HepG2 (cell line): ENCODE data around the gene CCM2. TPM values are rescaled to one million over a fixed set of nuclear protein-coding genes. Genes with fewer than 3 reads are reported as not detected.

Experiments used
- ATAC-seq: fragments of 200-7000 bp; cut with Tn5 transposase; 3 replicates; pipeline ENCODE4 v1.9.1; 2020; ENCODE audit warnings: mild to moderate bottlenecking, moderate library complexity
- BruUV-seq: library from RNA; stranded (reverse); fragments of 400-500 nt; replicated peaks from 2 replicates; lab custom pipeline; 2021; lab: Mats Ljungman, UMichigan
- CTCF ChIA-PET: fragments of 300-600 bp; formaldehyde crosslinking; extraction: SDS; loops from one replicate; lab custom pipeline; 2021; ENCODE audit warnings: low total read pairs, inconsistent platforms, low intra/inter-chr PET ratio; lab: Yijun Ruan, JAX
- POLR2A ChIA-PET: fragments of 350-600 bp; sonication (Branson Sonifier 250); formaldehyde crosslinking; loops from one replicate; lab custom pipeline; 2020; ENCODE audit warnings: antibody characterized with exemption, inconsistent platforms; lab: Yijun Ruan, JAX
- DNase-seq: peaks from one replicate; pipeline ENCODE4 v3.0.0-alpha.2; 2015; ENCODE audit warnings: low spot score
- FAIRE-seq: peaks from 3 replicates; lab custom pipeline; 2011; peaks lifted over from hg19 to GRCh38; lab: Jason Lieb, UNC
- H2AFZ ChIP-seq: one replicate; pipeline ENCODE4 v1.6.1; 2011; ENCODE audit warnings: low read length, inconsistent platforms
- H3K27ac ChIP-seq: fragments of 300-600 bp; 3 replicates; pipeline ENCODE4 v1.8.0; 2011; ENCODE audit warnings: mixed run types, mild to moderate bottlenecking, mixed read lengths, low read length, inconsistent platforms; ENCODE audit not compliant: insufficient read depth; ENCODE audit errors: extremely low read length
- H3K27me3 ChIP-seq, 2 experiments: fragments of 200-600 bp in 1 of 2; 2 replicates in 1 of 2; 3 replicates in 1 of 2; pipeline versions ENCODE4 v1.6.0 to v1.8.0; 2011; ENCODE audit warnings: low read length in 2 of 2, mild to moderate bottlenecking in 2 of 2, moderate library complexity in 2 of 2, inconsistent platforms in 1 of 2; ENCODE audit not compliant: insufficient read depth in 2 of 2, control insufficient read depth in 1 of 2
- H3K36me3 ChIP-seq, 2 experiments: fragments of 200-600 bp in 1 of 2; replicated peaks in 1 of 2; 2 replicates in 1 of 2; 3 replicates in 1 of 2; pipeline versions ENCODE4 v1.5.1 to v1.8.0; 2011; ENCODE audit warnings: low read length in 2 of 2, inconsistent platforms in 1 of 2; ENCODE audit not compliant: insufficient read depth in 2 of 2, control insufficient read depth in 1 of 2
- H3K4me1 ChIP-seq: 2 replicates; pipeline ENCODE4 v1.5.1; 2012; ENCODE audit warnings: low read length, inconsistent platforms; ENCODE audit not compliant: insufficient read depth
- H3K4me2 ChIP-seq: 2 replicates; pipeline ENCODE4 v1.6.0; 2011; ENCODE audit warnings: low read depth, low read length, inconsistent platforms
- H3K4me3 ChIP-seq, 3 experiments: fragments of 200-600 bp in 1 of 3; sonication (generic), shearing (Covaris generic) in 1 of 3; replicated peaks in 1 of 3; 2 replicates each; pipeline ENCODE4 v1.5.1; 2011 to 2016; ENCODE audit warnings: low read length in 3 of 3, inconsistent platforms in 2 of 3, low read depth in 2 of 3, mild to moderate bottlenecking in 2 of 3, control low read depth in 1 of 3, mixed read lengths in 1 of 3; ENCODE audit not compliant: insufficient read depth in 1 of 3
- H3K79me2 ChIP-seq: one replicate; pipeline ENCODE4 v1.6.1; 2011; ENCODE audit warnings: low read length, inconsistent platforms; ENCODE audit not compliant: insufficient read depth
- H3K9ac ChIP-seq: 2 replicates; pipeline ENCODE4 v1.6.0; 2011; ENCODE audit warnings: mild to moderate bottlenecking, low read depth, low read length, inconsistent platforms; ENCODE audit not compliant: insufficient read depth
- H3K9me3 ChIP-seq: 2 replicates; pipeline ENCODE4 v1.5.1; 2012; ENCODE audit warnings: mild to moderate bottlenecking, low read length
- H4K20me1 ChIP-seq: 2 replicates; pipeline ENCODE4 v1.6.0; 2011; ENCODE audit warnings: inconsistent platforms, mild to moderate bottlenecking, low read length, moderate library complexity; ENCODE audit not compliant: insufficient read depth
- AGO2 ChIP-seq: fragments of 200-400 bp; formaldehyde crosslinking; optimal IDR thresholded peaks from 2 replicates; pipeline ENCODE3; 2017; ENCODE audit warnings: mild to moderate bottlenecking, low read depth, low read length, moderate library complexity
- BCL3 ChIP-seq: sonication (generic); formaldehyde crosslinking; IDR thresholded peaks from 2 replicates; pipeline ENCODE4 v1.5.1; 2020; ENCODE audit warnings: mild to moderate bottlenecking, missing genetic modification reagents, moderate library complexity
- BORCS8-MEF2B ChIP-seq: sonication (generic); formaldehyde crosslinking; IDR thresholded peaks from 2 replicates; pipeline ENCODE4 v1.8.0; 2022; ENCODE audit warnings: mild to moderate bottlenecking, missing genetic modification reagents
- CEBPB ChIP-seq: IDR thresholded peaks from 2 replicates; pipeline ENCODE4 v1.6.1; 2011; ENCODE audit warnings: low read depth, low read length, improper control_type of control experiment, borderline replicate concordance
- GRHL1 ChIP-seq: sonication (generic); formaldehyde crosslinking; conservative IDR thresholded peaks from 2 replicates; pipeline ENCODE4 v1.8.0; 2022; ENCODE audit warnings: missing genetic modification reagents
- HDAC1 ChIP-seq: sonication (generic); formaldehyde crosslinking; IDR thresholded peaks from 2 replicates; pipeline ENCODE4 v1.5.1; 2020; ENCODE audit warnings: mild to moderate bottlenecking, missing genetic modification reagents
- KAT8 ChIP-seq: IDR thresholded peaks from 2 replicates; pipeline ENCODE4 v1.6.1; 2016; ENCODE audit warnings: missing genetic modification reagents, missing compliant biosample characterization
- NFRKB ChIP-seq: fragments of 450-650 bp; IDR thresholded peaks from 2 replicates; pipeline ENCODE4 v1.6.1; 2017
- REXO4 ChIP-seq: sonication (generic); formaldehyde crosslinking; IDR thresholded peaks from 2 replicates; pipeline ENCODE4 v1.8.0; 2022; ENCODE audit warnings: missing genetic modification reagents, mild to moderate bottlenecking, borderline replicate concordance
- RFX5 ChIP-seq: IDR thresholded peaks from 2 replicates; pipeline ENCODE4 v1.6.1; 2011; ENCODE audit warnings: low read depth, low read length, improper control_type of control experiment
- STAT6 ChIP-seq: sonication (generic); formaldehyde crosslinking; IDR thresholded peaks from 2 replicates; pipeline ENCODE4 v1.4.0; 2020; ENCODE audit warnings: missing genetic modification reagents, mild to moderate bottlenecking, borderline replicate concordance
- ZC3H13 ChIP-seq: sonication (generic); formaldehyde crosslinking; IDR thresholded peaks from 2 replicates; pipeline ENCODE4 v1.8.1; 2023; ENCODE audit warnings: mild to moderate bottlenecking, missing genetic modification reagents, moderate library complexity
- ZNF513 ChIP-seq: sonication (generic); formaldehyde crosslinking; conservative IDR thresholded peaks from 2 replicates; pipeline ENCODE4 v1.5.0; 2020; ENCODE audit warnings: missing genetic modification reagents
- WGBS: methylation state at CpG from one replicate; pipeline ENCODE4 v1.1.6; 2017; ENCODE audit warnings: low lambda C conversion rate; 5-methylcytosine and 5-hydroxymethylcytosine counted together
- in situ Hi-C: cut with HindIII; loops from 2 replicates; pipeline ENCODE4 v1.10.0; 2017; ENCODE audit warnings: low pct_unique_long_range_greater_than_20kb; ENCODE audit not compliant: extremely low pct_ligation_motif_present
- intact Hi-C: fragments of 100-400 bp; cut with micrococcal nuclease; formaldehyde crosslinking; loops from one replicate; pipeline ENCODE4 v1.10.0; 2022; ENCODE audit not compliant: unreplicated experiment
- polyA plus RNA-seq, 8 experiments: library from polyadenylated mRNA; depleted of rRNA in 3 of 8; stranded (reverse) in 7 of 8; unstranded in 1 of 8; fragments of >200 nt; fragmentation: Illumina TruSeq in 4 of 8; extraction: Trizol in 4 of 8; gene quantifications; 2 replicates each; pipeline versions ENCODE4 v1.2.1 to v1.2.3, GENCODE V29; 2011 to 2016; ENCODE audit warnings: low read depth in 4 of 8, missing spikeins in 1 of 8, mixed read lengths in 1 of 8; ENCODE audit not compliant: insufficient read depth in 1 of 8
- total RNA-seq, 5 experiments: library from RNA; depleted of rRNA; stranded (reverse); fragments of >200 nt; fragmentation: Illumina TruSeq; extraction: Trizol; gene quantifications; 2 replicates each; pipeline ENCODE4 v1.2.3, GENCODE V29; 2016; ENCODE audit warnings: low read depth in 1 of 5

CCM2 gene
- total and polyA plus RNA-seq, 2 of the 13 experiments (the other 11 are each of a cell fraction or from before 2014, with no cell fraction given) = 13.7 to 15.8 TPM

- ChIA-PET POLR2A (interaction anchor here (0.7 kb wide), 1 partner anchor 12 kb away, joined by 3 read pairs; no protein-coding TSS in a partner anchor), CTCF (no interaction called here)
- H3K36me3 ChIP-seq = peaks cover 64 to 99% of the 10 kb centered on the region in 2 experiments
- no peak overlapping the region for H3K4me3 ChIP-seq
- H3K4me2 ChIP-seq = no peak overlapping the region
- TF ChIP-seq STAT6 (CRISPR knock-in tag) = no peak
- no peak for TF ChIP-seq NFRKB
- no peak for TF ChIP-seq BORCS8-MEF2B (CRISPR knock-in tag)
- no peak for TF ChIP-seq CEBPB
- TF ChIP-seq ZC3H13 (CRISPR knock-in tag) = 0 out of 2 replicates have a peak, but pooled peaks have one; percentile 34
- peak; percentile 64 for TF ChIP-seq AGO2
- no peak for TF ChIP-seq HDAC1
- no peak for TF ChIP-seq REXO4
- no peak for TF ChIP-seq BCL3 (CRISPR knock-in tag)
- no peak for TF ChIP-seq RFX5
- no peak for TF ChIP-seq ZNF513 (CRISPR knock-in tag)
- TF ChIP-seq GRHL1 = no peak
- no peak for TF ChIP-seq KAT8
- no TSS peak for BruUV-seq
- intact Hi-C loops (no loop called here), in situ Hi-C loops (no loop called here)
- peaks cover 22% of the 10 kb centered on the region for H4K20me1 ChIP-seq
- H2AFZ ChIP-seq = no peak overlapping the region
- H3K27me3 ChIP-seq = no peaks in the 10 kb centered on the region
- no peak for FAIRE-seq
- no peak overlapping the region for H3K9ac ChIP-seq
- H3K4me1 ChIP-seq = peaks cover 28% of the 10 kb centered on the region
- no peak for ATAC-seq
- no peak overlapping the region for H3K27ac ChIP-seq
- 100% methylated on average over 6 of the region's 17 CpGs for WGBS
- H3K79me2 ChIP-seq = peaks cover 33% of the 10 kb centered on the region
- no peaks in the 10 kb centered on the region for H3K9me3 ChIP-seq
- DNase-seq = no peak
These were observed 104.2 kb downstream of the CCM2 start for GRCh38 chr7:45103958-45104843.
